ENCODE measurements around the gene TEPSIN. TPM values are rescaled to one million over a fixed set of nuclear protein-coding genes. Genes with fewer than 3 reads are reported as not detected.

Gene TEPSIN
- total RNA-seq, 4 donors from 2014 or later: 16.7 to 42.9 (median 23.3) TPM

DNA sequence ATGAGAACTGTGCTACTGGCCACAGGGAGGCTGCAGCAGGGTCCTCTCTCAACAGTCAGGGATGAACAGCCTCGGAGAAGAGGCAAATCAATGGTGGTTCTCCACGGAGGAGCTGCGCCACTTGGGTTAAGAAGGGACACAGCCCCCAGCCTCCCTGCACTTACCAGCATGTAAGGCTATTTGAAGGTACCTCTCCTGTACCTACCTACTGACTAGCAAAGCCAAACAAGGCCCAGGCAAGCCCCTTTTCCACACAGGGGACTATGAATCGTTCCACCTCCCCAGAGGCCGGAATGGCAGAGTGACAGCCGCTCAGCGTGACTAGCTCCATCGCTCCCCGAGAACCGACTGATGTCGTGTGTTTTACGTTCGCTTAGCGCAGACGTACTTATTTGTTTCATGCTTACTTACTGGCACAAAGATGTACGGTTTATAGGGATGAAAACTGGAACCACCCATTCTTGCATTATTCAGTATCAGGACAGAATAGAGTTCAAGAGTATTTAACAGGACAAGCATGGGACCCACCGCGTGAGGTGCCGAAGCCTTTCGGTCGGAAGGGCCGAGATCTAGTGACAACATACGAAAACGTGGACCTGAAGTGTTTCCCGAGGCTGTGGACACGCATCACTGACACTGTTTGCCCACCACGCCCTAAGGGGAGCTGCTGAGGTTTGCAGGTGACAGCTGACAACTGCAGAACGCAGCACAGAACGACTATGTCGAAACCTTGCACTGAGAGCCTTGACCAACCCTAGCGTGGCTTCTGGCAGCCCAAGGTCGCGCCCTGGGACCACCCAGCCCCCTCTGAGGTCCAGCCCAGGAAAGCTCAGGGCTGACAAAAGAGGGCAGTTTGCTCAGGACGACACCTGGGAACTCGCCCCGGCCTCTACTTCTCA is 1.0 kb downstream of the TEPSIN start:
- H3K27me3 ChIP-seq: no peaks in the 10 kb centered on the region
- TF ChIP-seq POLR2A (IDR thresholded peaks at IDR 0.05): no peak
- TF ChIP-seq CTCF (IDR thresholded peaks at IDR 0.05): no peak
- 42 to 63% methylated on average over 21 to 30 of the region's 36 CpGs for WGBS, 2 donors
- no peak for DNase-seq
- H3K4me3 ChIP-seq: peak overlapping the region; percentile 63 to 99 (median 81)
- intact Hi-C loops (cut with DNase I): no loop called here
- H3K4me1 ChIP-seq: peaks cover 27 to 59% (median 30%) of the 10 kb centered on the region in 3 donors
- peaks cover 4 to 53% (median 6%) of the 10 kb centered on the region in 3 donors for H3K36me3 ChIP-seq
- no peaks in the 10 kb centered on the region for H3K9me3 ChIP-seq
- H3K27ac ChIP-seq: peak overlapping the region in 3 of 4 donors; percentile 23 to 88 (median 87)

- DNase-seq: no peak
- TF ChIP-seq POLR2A (IDR thresholded peaks at IDR 0.05) (no peak), CTCF (IDR thresholded peaks at IDR 0.05) (no peak)
Observed at GRCh38 chr17:81236784-81237183, 2.1 kb downstream of the TEPSIN start.

DNA sequence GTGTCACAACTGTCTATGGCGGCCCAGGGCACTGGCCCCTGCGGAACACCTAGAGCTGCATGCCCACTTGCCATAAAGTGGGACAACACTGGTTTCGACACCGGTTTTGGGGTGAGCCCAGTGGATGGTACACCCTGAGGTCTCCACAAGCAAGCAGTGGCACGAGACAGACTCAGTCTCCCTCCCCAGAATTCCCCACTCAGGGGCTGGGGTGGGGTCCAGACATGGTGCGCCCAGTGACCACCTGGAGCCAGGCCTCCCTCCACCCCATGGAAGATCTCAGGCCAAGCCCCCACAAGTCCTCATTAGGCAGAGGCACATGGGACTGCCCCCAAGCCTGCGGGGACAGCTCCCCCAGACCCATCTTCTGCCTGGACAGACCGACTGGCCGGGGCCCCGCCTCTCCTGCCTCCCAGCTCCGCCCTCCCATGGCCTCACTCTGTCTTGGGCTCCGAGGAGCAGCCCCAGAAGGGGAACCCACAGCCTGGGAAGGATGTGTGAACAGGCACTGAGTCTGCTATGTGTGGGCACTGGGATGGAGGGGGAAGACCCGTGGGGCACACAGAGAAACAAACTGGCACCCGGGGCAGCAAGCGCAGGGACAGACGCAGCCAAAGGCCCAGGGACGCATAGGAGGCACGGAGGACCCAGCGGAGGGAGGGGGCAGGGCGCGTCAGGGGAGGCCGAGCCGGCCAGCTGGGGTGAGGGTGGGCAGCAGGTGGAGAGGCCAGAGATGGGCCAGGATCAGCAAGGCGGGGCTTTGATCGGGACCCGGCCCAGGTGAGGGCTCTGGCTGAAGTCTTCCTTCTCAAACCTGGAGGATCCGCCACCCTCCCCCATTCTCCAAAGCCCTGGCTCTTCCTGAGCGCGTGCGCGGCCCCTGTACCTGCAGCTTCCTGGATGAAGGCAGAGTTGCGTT is 2.8 kb downstream of the TEPSIN start:
- DNase-seq: no peak
- 86 to 95% methylated on average over 13 to 18 of the region's 32 CpGs for WGBS, 2 donors
- H3K4me3 ChIP-seq: no peak overlapping the region
- H3K9me3 ChIP-seq: no peaks in the 10 kb centered on the region
- intact Hi-C loops (cut with DNase I): no loop called here
- no peak overlapping the region for H3K27ac ChIP-seq
- H3K27me3 ChIP-seq: no peaks in the 10 kb centered on the region
- H3K36me3 ChIP-seq: peaks cover 17 to 64% (median 23%) of the 10 kb centered on the region in 3 donors
- H3K4me1 ChIP-seq: peaks cover 27 to 48% (median 30%) of the 10 kb centered on the region in 3 donors
- no peak for TF ChIP-seq POLR2A (IDR thresholded peaks at IDR 0.05)
- no peak for TF ChIP-seq CTCF (IDR thresholded peaks at IDR 0.05)

More at GRCh38 chr17:81236784-81237183, 2.1 kb downstream of the TEPSIN start:
- intact Hi-C loops (cut with DNase I): no loop called here
- H3K27me3 ChIP-seq: no peaks in the 10 kb centered on the region
- H3K27ac ChIP-seq: no peak overlapping the region
- no peak overlapping the region for H3K4me3 ChIP-seq
- 100% methylated on average over 3 of the region's 21 CpGs; no CpG with 5 or more reads in 1 of the 2 donors for WGBS, 2 donors
- H3K4me1 ChIP-seq: peaks cover 27 to 56% (median 30%) of the 10 kb centered on the region in 3 donors
- peaks cover 10 to 63% (median 16%) of the 10 kb centered on the region in 3 donors for H3K36me3 ChIP-seq
- no peaks in the 10 kb centered on the region for H3K9me3 ChIP-seq

GRCh38 chr17:81234940-81235821 is 3.7 kb downstream of the TEPSIN start:
- TF ChIP-seq POLR2A (IDR thresholded peaks at IDR 0.05): no peak
- no peak for TF ChIP-seq CTCF (IDR thresholded peaks at IDR 0.05)
- 82 to 87% methylated on average over 11 to 12 of the region's 26 CpGs for WGBS, 2 donors
- intact Hi-C loops (cut with DNase I): no loop called here
- Histone ChIP-seq H3K9me3 (no peaks in the 10 kb centered on the region), H3K4me3 (no peak overlapping the region), H3K36me3 (peaks cover 23 to 70% (median 23%) of the 10 kb centered on the region in 3 donors), H3K27me3 (no peaks in the 10 kb centered on the region), H3K4me1 (peaks cover 19 to 39% (median 21%) of the 10 kb centered on the region in 3 donors), H3K27ac (no peak overlapping the region)
- DNase-seq: no peak

All from esophagus squamous epithelium (tissue), 5 donors.